ENCODE data around the gene USP48. TPM values are rescaled to one million over a fixed set of nuclear protein-coding genes. Genes with fewer than 3 reads are reported as not detected.

Gene USP48
- total and polyA plus RNA-seq, 2 of the 13 experiments (the other 11 are each of a cell fraction or from before 2014, with no cell fraction given), result 30.4 to 30.7 TPM

- Histone ChIP-seq H3K4me1 (ENCODE audit: insufficient read depth, low read length) (peaks cover 32% of the 10 kb centered on the region), H3K9me3 (ENCODE audit: low read length) (no peaks in the 10 kb centered on the region), H4K20me1 (ENCODE audit: insufficient read depth, low read length) (no peaks in the 10 kb centered on the region), H2AFZ (ENCODE audit: low read length) (no peak overlapping the region), H3K4me2 (ENCODE audit: low read depth, low read length) (no peak overlapping the region), H3K79me2 (ENCODE audit: insufficient read depth, low read length) (no peaks in the 10 kb centered on the region), H3K27ac (ENCODE audit: extremely low read length, insufficient read depth, low read length) (no peak overlapping the region), H3K4me3 (replicated peaks in 1 of 3; ENCODE audit: insufficient read depth in 1 of 3, low read depth in 2 of 3, low read length in 3 of 3) (no peak overlapping the region), H3K27me3 (ENCODE audit: control insufficient read depth in 1 of 2, insufficient read depth in 2 of 2, low read length in 2 of 2) (no peaks in the 10 kb centered on the region), H3K9ac (ENCODE audit: insufficient read depth, low read depth, low read length) (no peak overlapping the region), H3K36me3 (replicated peaks in 1 of 2; ENCODE audit: control insufficient read depth in 1 of 2, insufficient read depth in 2 of 2, low read length in 2 of 2) (peaks cover 2 to 7% of the 10 kb centered on the region in 2 experiments; a peak in 2 of 5 replicates)
- FAIRE-seq (no peak), DNase-seq (ENCODE audit: low spot score) (no peak), ATAC-seq (no peak)
- CTCF ChIA-PET (ENCODE audit: low intra/inter-chr PET ratio, low total read pairs), result no interaction called here
- POLR2A ChIA-PET, result no interaction called here
- BruUV-seq (replicated peaks), result no TSS peak
- no peak for TF ChIP-seq FOXP4 (CRISPR knock-in tag; IDR thresholded peaks at IDR 0.05)
- no peak for TF ChIP-seq ZNF619 (CRISPR knock-in tag; IDR thresholded peaks at IDR 0.05)
- TF ChIP-seq AGO2 (optimal IDR thresholded peaks at IDR 0.05; ENCODE audit: low read depth, low read length), result peak; percentile 24
- TF ChIP-seq HNRNPL (IDR thresholded peaks at IDR 0.05; ENCODE audit: low read depth, low read length), result 0 out of 2 replicates have a peak, but pooled peaks have one; percentile 24
- intact Hi-C loops (cut with micrococcal nuclease; ENCODE audit: unreplicated experiment), result no loop called here
- WGBS (ENCODE audit: low lambda C conversion rate), result 86% methylated on average over 12 of the region's 18 CpGs
- in situ Hi-C loops (cut with HindIII; ENCODE audit: extremely low pct_ligation_motif_present, low pct_unique_long_range_greater_than_20kb), result no loop called here
Observed at GRCh38 chr1:21633992-21634805, 148.8 kb downstream of the USP48 start.

DNA sequence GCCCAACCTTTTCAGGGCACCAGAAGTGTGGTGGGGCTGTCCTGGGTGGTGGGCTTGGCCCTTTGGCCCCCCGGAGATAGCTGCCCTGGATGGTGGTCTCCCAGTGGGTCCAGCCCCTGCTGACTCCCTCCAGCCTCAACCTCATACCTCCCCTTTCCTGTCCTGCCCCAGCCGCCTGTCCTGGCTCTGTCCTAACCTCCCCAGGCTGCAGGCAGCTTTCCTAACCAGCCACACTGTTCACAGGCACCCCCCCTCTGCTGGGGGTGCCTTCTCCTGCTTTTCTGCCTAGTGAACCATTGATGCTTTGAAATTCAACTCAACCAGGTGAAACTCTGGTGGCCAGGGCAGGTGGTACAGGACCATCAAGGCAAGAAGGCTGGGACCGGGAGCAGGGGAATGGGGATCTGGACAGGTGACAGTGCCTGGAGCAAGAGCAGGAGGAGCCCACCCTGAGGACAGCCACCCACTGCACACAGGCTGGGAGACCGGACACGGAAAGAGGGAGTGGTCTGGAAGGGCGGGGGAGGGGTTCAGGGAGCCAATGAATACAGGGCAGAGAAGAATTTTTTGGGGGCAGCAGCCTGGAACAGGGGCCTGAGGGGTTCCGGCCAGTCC is 149.7 kb downstream of the USP48 start:
- Histone ChIP-seq H2AFZ (ENCODE audit: low read length) (no peak overlapping the region), H3K27me3 (ENCODE audit: control insufficient read depth in 1 of 2, insufficient read depth in 2 of 2, low read length in 2 of 2) (no peaks in the 10 kb centered on the region), H3K4me2 (ENCODE audit: low read depth, low read length) (no peak overlapping the region), H4K20me1 (ENCODE audit: insufficient read depth, low read length) (no peaks in the 10 kb centered on the region), H3K4me1 (ENCODE audit: insufficient read depth, low read length) (peaks cover 32% of the 10 kb centered on the region), H3K9ac (ENCODE audit: insufficient read depth, low read depth, low read length) (no peak overlapping the region), H3K79me2 (ENCODE audit: insufficient read depth, low read length) (no peaks in the 10 kb centered on the region), H3K4me3 (replicated peaks in 1 of 3; ENCODE audit: insufficient read depth in 1 of 3, low read depth in 2 of 3, low read length in 3 of 3) (no peak overlapping the region), H3K9me3 (ENCODE audit: low read length) (no peaks in the 10 kb centered on the region), H3K36me3 (replicated peaks in 1 of 2; ENCODE audit: control insufficient read depth in 1 of 2, insufficient read depth in 2 of 2, low read length in 2 of 2) (peaks cover 2 to 7% of the 10 kb centered on the region in 2 experiments; a peak in 2 of 5 replicates), H3K27ac (ENCODE audit: extremely low read length, insufficient read depth, low read length) (no peak overlapping the region)
- BruUV-seq (replicated peaks), result no TSS peak
- WGBS (ENCODE audit: low lambda C conversion rate), result 90% methylated on average over 7 of the region's 7 CpGs
- ChIA-PET POLR2A (no interaction called here), CTCF (ENCODE audit: low intra/inter-chr PET ratio, low total read pairs) (no interaction called here)
- no peak; the same call in 2 of the 3 replicates for ATAC-seq
- FAIRE-seq, result no peak
- in situ Hi-C loops (cut with HindIII; ENCODE audit: extremely low pct_ligation_motif_present, low pct_unique_long_range_greater_than_20kb), result no loop called here
- DNase-seq (ENCODE audit: low spot score), result no peak
- TF ChIP-seq ZBTB20 (CRISPR knock-in tag; IDR thresholded peaks at IDR 0.05; ENCODE audit: borderline replicate concordance, low read depth), result no peak
- TF ChIP-seq ZNF225 (CRISPR knock-in tag; IDR thresholded peaks at IDR 0.05), result no peak
- no peak for TF ChIP-seq FOXK1 (CRISPR knock-in tag; IDR thresholded peaks at IDR 0.05; ENCODE audit: borderline replicate concordance, low read depth)
- no peak for TF ChIP-seq ZNF34 (CRISPR knock-in tag; IDR thresholded peaks at IDR 0.05; ENCODE audit: borderline replicate concordance)
- TF ChIP-seq MXD3 (CRISPR knock-in tag; IDR thresholded peaks at IDR 0.05), result no peak
- TF ChIP-seq RBM22 (optimal IDR thresholded peaks at IDR 0.05; ENCODE audit: low read length), result peak; percentile 52
- intact Hi-C loops (cut with micrococcal nuclease; ENCODE audit: unreplicated experiment), result no loop called here
